GM23338 (cell line): ENCODE data around the gene TLE2.

Experiments used
- CREB1 ChIP-seq: fragments of 250-450 bp; sonication (Bioruptor Pico); IDR thresholded peaks from 2 replicates; pipeline ENCODE4 v1.5.0; 2020; ENCODE audit warnings: low read depth, mild to moderate bottlenecking, moderate library complexity
- EZH2 ChIP-seq: fragments of 200-600 bp; sonication (generic); IDR thresholded peaks from one replicate; pipeline ENCODE4 v1.8.0; 2017; ENCODE audit warnings: antibody characterized with exemption, mild to moderate bottlenecking, low read depth; ENCODE audit not compliant: unreplicated experiment
- EZH2phosphoT487 ChIP-seq: fragments of 200-600 bp; sonication (generic); IDR thresholded peaks from one replicate; pipeline ENCODE4 v1.8.1; 2018; ENCODE audit warnings: antibody characterized with exemption; ENCODE audit not compliant: unreplicated experiment
- JUNB ChIP-seq: IDR thresholded peaks from one replicate; pipeline ENCODE4 v1.6.1; 2016; ENCODE audit warnings: antibody characterized with exemption; ENCODE audit not compliant: unreplicated experiment
- NANOG ChIP-seq: IDR thresholded peaks from 2 replicates; pipeline ENCODE4 v1.6.1; 2016; ENCODE audit warnings: antibody characterized with exemption, borderline replicate concordance
- POLR2AphosphoS5 ChIP-seq: IDR thresholded peaks from 2 replicates; pipeline ENCODE4 v1.6.1; 2016; ENCODE audit warnings: antibody characterized with exemption, low read depth
- ZNF114 ChIP-seq: fragments of 250-450 bp; sonication (Bioruptor Pico); IDR thresholded peaks from 2 replicates; pipeline ENCODE4 v1.5.0; 2020; ENCODE audit warnings: mild to moderate bottlenecking, moderate library complexity
- ZNF331 ChIP-seq: fragments of 250-450 bp; sonication (Bioruptor Pico); IDR thresholded peaks from 2 replicates; pipeline ENCODE4 v1.5.0; 2020; ENCODE audit warnings: low read depth, mild to moderate bottlenecking, moderate library complexity
- TF ChIP-seq, protein P1 (sequence below), 2 experiments: fragments of 200-600 bp in 1 of 2; sonication (generic) in 1 of 2; conservative IDR thresholded peaks; 2 replicates each; pipeline versions ENCODE4 v1.5.1 to v1.6.1; 2016 to 2017; ENCODE audit warnings: antibody characterized with exemption in 2 of 2, low read depth in 2 of 2, mild to moderate bottlenecking in 2 of 2, moderate library complexity in 1 of 2
- TF ChIP-seq, protein P2 (sequence below): IDR thresholded peaks from one replicate; pipeline ENCODE4 v1.6.1; 2018; ENCODE audit warnings: antibody characterized with exemption; ENCODE audit not compliant: unreplicated experiment

DNA sequence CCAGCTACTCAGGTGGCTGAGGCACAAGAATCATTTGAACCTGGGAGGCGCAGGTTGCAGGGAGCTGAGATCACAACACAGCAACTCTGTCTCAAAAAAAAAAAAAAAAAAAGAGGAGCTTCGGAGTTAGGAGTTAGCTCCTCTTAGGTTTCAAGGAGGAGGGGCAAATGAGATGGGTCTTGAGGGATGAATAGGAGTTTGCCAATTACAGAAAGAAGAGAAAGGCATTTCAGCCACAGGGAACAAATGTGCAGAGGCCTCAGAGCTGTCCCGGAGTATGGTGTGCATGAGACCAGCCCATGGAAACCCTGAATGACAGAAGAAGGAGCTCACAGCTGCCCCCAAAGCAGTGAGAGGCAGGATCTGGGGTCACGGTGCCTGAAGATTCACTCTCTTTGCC is 24.6 kb downstream of the TLE2 start:
- TF ChIP-seq EZH2phosphoT487, result no peak
- no peak for TF ChIP-seq EZH2
- no peak for TF ChIP-seq POLR2AphosphoS5
- TF ChIP-seq, protein P1, sequence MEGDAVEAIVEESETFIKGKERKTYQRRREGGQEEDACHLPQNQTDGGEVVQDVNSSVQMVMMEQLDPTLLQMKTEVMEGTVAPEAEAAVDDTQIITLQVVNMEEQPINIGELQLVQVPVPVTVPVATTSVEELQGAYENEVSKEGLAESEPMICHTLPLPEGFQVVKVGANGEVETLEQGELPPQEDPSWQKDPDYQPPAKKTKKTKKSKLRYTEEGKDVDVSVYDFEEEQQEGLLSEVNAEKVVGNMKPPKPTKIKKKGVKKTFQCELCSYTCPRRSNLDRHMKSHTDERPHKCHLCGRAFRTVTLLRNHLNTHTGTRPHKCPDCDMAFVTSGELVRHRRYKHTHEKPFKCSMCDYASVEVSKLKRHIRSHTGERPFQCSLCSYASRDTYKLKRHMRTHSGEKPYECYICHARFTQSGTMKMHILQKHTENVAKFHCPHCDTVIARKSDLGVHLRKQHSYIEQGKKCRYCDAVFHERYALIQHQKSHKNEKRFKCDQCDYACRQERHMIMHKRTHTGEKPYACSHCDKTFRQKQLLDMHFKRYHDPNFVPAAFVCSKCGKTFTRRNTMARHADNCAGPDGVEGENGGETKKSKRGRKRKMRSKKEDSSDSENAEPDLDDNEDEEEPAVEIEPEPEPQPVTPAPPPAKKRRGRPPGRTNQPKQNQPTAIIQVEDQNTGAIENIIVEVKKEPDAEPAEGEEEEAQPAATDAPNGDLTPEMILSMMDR (conservative IDR thresholded peaks at IDR 0.05; ENCODE audit: low read depth in 2 of 2), result no peak
- no peak for TF ChIP-seq CREB1 (CRISPR knock-in tag)
- TF ChIP-seq JUNB, result no peak
- no peak for TF ChIP-seq ZNF331 (CRISPR knock-in tag)
- TF ChIP-seq ZNF114 (CRISPR knock-in tag), result no peak
- TF ChIP-seq, protein P2, sequence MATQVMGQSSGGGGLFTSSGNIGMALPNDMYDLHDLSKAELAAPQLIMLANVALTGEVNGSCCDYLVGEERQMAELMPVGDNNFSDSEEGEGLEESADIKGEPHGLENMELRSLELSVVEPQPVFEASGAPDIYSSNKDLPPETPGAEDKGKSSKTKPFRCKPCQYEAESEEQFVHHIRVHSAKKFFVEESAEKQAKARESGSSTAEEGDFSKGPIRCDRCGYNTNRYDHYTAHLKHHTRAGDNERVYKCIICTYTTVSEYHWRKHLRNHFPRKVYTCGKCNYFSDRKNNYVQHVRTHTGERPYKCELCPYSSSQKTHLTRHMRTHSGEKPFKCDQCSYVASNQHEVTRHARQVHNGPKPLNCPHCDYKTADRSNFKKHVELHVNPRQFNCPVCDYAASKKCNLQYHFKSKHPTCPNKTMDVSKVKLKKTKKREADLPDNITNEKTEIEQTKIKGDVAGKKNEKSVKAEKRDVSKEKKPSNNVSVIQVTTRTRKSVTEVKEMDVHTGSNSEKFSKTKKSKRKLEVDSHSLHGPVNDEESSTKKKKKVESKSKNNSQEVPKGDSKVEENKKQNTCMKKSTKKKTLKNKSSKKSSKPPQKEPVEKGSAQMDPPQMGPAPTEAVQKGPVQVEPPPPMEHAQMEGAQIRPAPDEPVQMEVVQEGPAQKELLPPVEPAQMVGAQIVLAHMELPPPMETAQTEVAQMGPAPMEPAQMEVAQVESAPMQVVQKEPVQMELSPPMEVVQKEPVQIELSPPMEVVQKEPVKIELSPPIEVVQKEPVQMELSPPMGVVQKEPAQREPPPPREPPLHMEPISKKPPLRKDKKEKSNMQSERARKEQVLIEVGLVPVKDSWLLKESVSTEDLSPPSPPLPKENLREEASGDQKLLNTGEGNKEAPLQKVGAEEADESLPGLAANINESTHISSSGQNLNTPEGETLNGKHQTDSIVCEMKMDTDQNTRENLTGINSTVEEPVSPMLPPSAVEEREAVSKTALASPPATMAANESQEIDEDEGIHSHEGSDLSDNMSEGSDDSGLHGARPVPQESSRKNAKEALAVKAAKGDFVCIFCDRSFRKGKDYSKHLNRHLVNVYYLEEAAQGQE, result no peak
- TF ChIP-seq NANOG, result no peak
